Measurements from ENCODE around the gene TOB1. TPM values are rescaled to one million over a fixed set of nuclear protein-coding genes. Genes with fewer than 3 reads are reported as not detected.

TOB1 gene
- total RNA-seq, 1 experiment from 2014 or later = 67.9 TPM

GRCh38 chr17:50892101-50892776, 26.1 kb upstream of the TOB1 start:
- CTCF ChIA-PET = interaction anchor here (0.6 kb wide), 1 partner anchor 231 kb away, joined by 5 read pairs; no protein-coding TSS in a partner anchor
- H3K9me2 ChIP-seq (ENCODE audit: insufficient read depth) = no peaks in the 10 kb centered on the region
- no peak overlapping the region for H3K4me3 ChIP-seq
- H3K4me2 ChIP-seq = peak overlapping the region; percentile 66
- POLR2A ChIA-PET (ENCODE audit: unreplicated experiment) = interaction anchor here (0.5 to 0.6 kb wide), 2 partner anchors 8 to 233 kb away, joined by 3 to 9 read pairs; no protein-coding TSS in a partner anchor
- H2AFZ ChIP-seq = no peak overlapping the region
- H3K9me3 ChIP-seq (ENCODE audit: insufficient read depth, low read depth) = no peaks in the 10 kb centered on the region
- TF ChIP-seq CTCF (conservative IDR thresholded peaks at IDR 0.05) (no peak), EZH2 (IDR thresholded peaks at IDR 0.05; ENCODE audit: low read depth) (no peak)
- peak in 1 of 2 experiments; percentile 83 for DNase-seq
- H3K36me3 ChIP-seq (ENCODE audit: low read depth) = no peaks in the 10 kb centered on the region
- peak overlapping the region; percentile 79 for H3K27ac ChIP-seq
- BruUV-seq (replicated peaks) = no TSS peak
- H3F3A ChIP-seq (ENCODE audit: insufficient read depth, low read depth) = peaks cover 36% of the 10 kb centered on the region
- intact Hi-C loops (cut with micrococcal nuclease; ENCODE audit: unreplicated experiment) = no loop called here
- no peaks in the 10 kb centered on the region for H4K20me1 ChIP-seq (ENCODE audit: insufficient read depth)
- no peaks in the 10 kb centered on the region for H3K79me2 ChIP-seq (ENCODE audit: low read depth)
- peaks cover 55% of the 10 kb centered on the region for H3K4me1 ChIP-seq (replicated peaks; ENCODE audit: insufficient read depth)
- H3K27me3 ChIP-seq (ENCODE audit: insufficient read depth, low read depth) = no peaks in the 10 kb centered on the region

- H3K36me3 ChIP-seq (ENCODE audit: low read depth) = no peaks in the 10 kb centered on the region
- H4K20me1 ChIP-seq (ENCODE audit: insufficient read depth) = no peaks in the 10 kb centered on the region
- peak overlapping the region; percentile 23; the same call in 1 of the 2 replicates for H3K4me3 ChIP-seq
- no peak overlapping the region for H2AFZ ChIP-seq
- peak overlapping the region; percentile 79 for H3K27ac ChIP-seq
- BruUV-seq (replicated peaks) = no TSS peak
- peak overlapping the region; percentile 66 for H3K4me2 ChIP-seq
- H3F3A ChIP-seq (ENCODE audit: insufficient read depth, low read depth) = peaks cover 36% of the 10 kb centered on the region
- no peaks in the 10 kb centered on the region for H3K9me3 ChIP-seq (ENCODE audit: insufficient read depth, low read depth)
- H3K27me3 ChIP-seq (ENCODE audit: insufficient read depth, low read depth) = no peaks in the 10 kb centered on the region
- DNase-seq = peak in 1 of 2 experiments; percentile 63
- H3K9me2 ChIP-seq (ENCODE audit: insufficient read depth) = no peaks in the 10 kb centered on the region
- H3K79me2 ChIP-seq (ENCODE audit: low read depth) = no peaks in the 10 kb centered on the region
- ChIA-PET POLR2A (ENCODE audit: unreplicated experiment) (interaction anchor here (0.5 kb wide), 1 partner anchor 234 kb away, joined by 3 read pairs; no protein-coding TSS in a partner anchor), CTCF (interaction anchor here (0.6 kb wide), 1 partner anchor 231 kb away, joined by 5 read pairs; no protein-coding TSS in a partner anchor)
- TF ChIP-seq EZH2 (IDR thresholded peaks at IDR 0.05; ENCODE audit: low read depth) = no peak
- no peak for TF ChIP-seq CTCF (conservative IDR thresholded peaks at IDR 0.05)
- peaks cover 53% of the 10 kb centered on the region for H3K4me1 ChIP-seq (replicated peaks; ENCODE audit: insufficient read depth)
- intact Hi-C loops (cut with micrococcal nuclease; ENCODE audit: unreplicated experiment) = no loop called here
Observed at GRCh38 chr17:50891577-50891989, 25.4 kb upstream of the TOB1 start.

GRCh38 chr17:50890675-50891516, 24.7 kb upstream of the TOB1 start:
- Histone ChIP-seq H3F3A (ENCODE audit: insufficient read depth, low read depth) (peaks cover 41% of the 10 kb centered on the region), H3K4me3 (peak overlapping the region; percentile 23; the same call in 1 of the 2 replicates), H2AFZ (no peak overlapping the region), H3K27me3 (ENCODE audit: insufficient read depth, low read depth) (no peaks in the 10 kb centered on the region), H3K27ac (peak overlapping the region; percentile 79), H3K4me2 (peak overlapping the region; percentile 66), H3K9me3 (ENCODE audit: insufficient read depth, low read depth) (no peaks in the 10 kb centered on the region), H3K36me3 (ENCODE audit: low read depth) (no peaks in the 10 kb centered on the region), H3K9me2 (ENCODE audit: insufficient read depth) (no peaks in the 10 kb centered on the region), H4K20me1 (ENCODE audit: insufficient read depth) (no peaks in the 10 kb centered on the region), H3K4me1 (replicated peaks; ENCODE audit: insufficient read depth) (peaks cover 53% of the 10 kb centered on the region), H3K79me2 (ENCODE audit: low read depth) (no peaks in the 10 kb centered on the region)
- intact Hi-C loops (cut with micrococcal nuclease; ENCODE audit: unreplicated experiment) = no loop called here
- DNase-seq = peak; percentile 35 to 98
- ChIA-PET CTCF (interaction anchor here (0.5 to 0.6 kb wide), 2 partner anchors 16 to 21 kb away, joined by 3 to 6 read pairs; no protein-coding TSS in a partner anchor), POLR2A (ENCODE audit: unreplicated experiment) (no interaction called here)
- no TSS peak for BruUV-seq (replicated peaks)
- no peak for TF ChIP-seq EZH2 (IDR thresholded peaks at IDR 0.05; ENCODE audit: low read depth)
- TF ChIP-seq CTCF (conservative IDR thresholded peaks at IDR 0.05) = no peak

Data from PC-9 (cell line).